HG03342 (cell line): ENCODE data around the gene GPRIN3.
"Not testable (repeated sequence)": the region's sequence is repeated elsewhere in the genome, so short reads cannot be mapped to it uniquely, and the experiment has no call there.

Experiments
- ATAC-seq: cut with Tn5 transposase; IDR thresholded peaks from one replicate; pipeline ENCODE4 v1.9.1; 2021; ENCODE audit warnings: mild to moderate bottlenecking, moderate library complexity; ENCODE audit not compliant: unreplicated experiment

GPRIN3 gene

GRCh38 chr4:89259301-89260028 lies 48.1 kb downstream of the GPRIN3 start:
- ATAC-seq, result no peak

GRCh38 chr4:89258506-89258905 lies 49.1 kb downstream of the GPRIN3 start:
- ATAC-seq, result no peak

- no peak for ATAC-seq
Measured at GRCh38 chr4:89257376-89257775, 50.2 kb downstream of the GPRIN3 start.

- no peak for ATAC-seq
Measured at GRCh38 chr4:89256203-89256800, 51.3 kb downstream of the GPRIN3 start.

GRCh38 chr4:89254847-89255246 lies 52.8 kb downstream of the GPRIN3 start:
- peak; percentile 68 for ATAC-seq

GRCh38 chr4:89254347-89254746 lies 53.3 kb downstream of the GPRIN3 start:
- ATAC-seq, result not testable (repeated sequence)

GRCh38 chr4:89253935-89254334 lies 53.7 kb downstream of the GPRIN3 start:
- ATAC-seq, result no peak

- no peak for ATAC-seq
Measured at GRCh38 chr4:89253311-89253710, 54.3 kb downstream of the GPRIN3 start.

GRCh38 chr4:89251396-89251795 lies 56.2 kb downstream of the GPRIN3 start:
- ATAC-seq, result no peak

GRCh38 chr4:89249716-89250361 lies 57.8 kb downstream of the GPRIN3 start:
- no peak for ATAC-seq

GRCh38 chr4:89249313-89249712 lies 58.3 kb downstream of the GPRIN3 start:
- ATAC-seq, result no peak

GRCh38 chr4:89248879-89249281 lies 58.7 kb downstream of the GPRIN3 start:
- ATAC-seq, result no peak

- ATAC-seq, result no peak
Measured at GRCh38 chr4:89247951-89248350, 59.6 kb downstream of the GPRIN3 start.

- ATAC-seq, result no peak
Measured at GRCh38 chr4:89245459-89245858, 62.1 kb downstream of the GPRIN3 start.

- ATAC-seq, result no peak
Measured at GRCh38 chr4:89243733-89244252, 63.8 kb downstream of the GPRIN3 start.

- peak; percentile 54 for ATAC-seq
Measured at GRCh38 chr4:89242864-89243732, 64.5 kb downstream of the GPRIN3 start.

GRCh38 chr4:89242216-89242615 lies 65.4 kb downstream of the GPRIN3 start:
- ATAC-seq, result no peak

GRCh38 chr4:89230271-89230670 lies 77.3 kb downstream of the GPRIN3 start:
- ATAC-seq, result no peak

- peak; percentile 97 for ATAC-seq
Measured at GRCh38 chr4:89226665-89227574, 80.7 kb downstream of the GPRIN3 start.

GRCh38 chr4:89222170-89222569 lies 85.4 kb downstream of the GPRIN3 start:
- no peak for ATAC-seq
